ENCODE measurements around the gene DNAH17. TPM values are rescaled to one million over a fixed set of nuclear protein-coding genes. Genes with fewer than 3 reads are reported as not detected.

The DNAH17 gene
- total and polyA plus RNA-seq, 2 donors (not counting 3 experiments of a cell fraction or from before 2014, with no cell fraction given): not detected

GRCh38 chr17:78421084-78421533 lies 156.1 kb downstream of the DNAH17 start:
- Histone ChIP-seq H3K4me1 (ENCODE audit: control insufficient read depth, extremely low read depth, insufficient read depth, low read length) (peaks cover 15% of the 10 kb centered on the region), H3K9me1 (replicated peaks; ENCODE audit: control insufficient read depth, extremely low read depth, insufficient read depth, low read length) (no peaks in the 10 kb centered on the region), H3K4me3 (replicated peaks in 1 of 3; ENCODE audit: insufficient read depth in 1 of 3, low read depth in 1 of 3, low read length in 3 of 3) (no peak overlapping the region), H3K36me3 (ENCODE audit: control insufficient read depth in 2 of 2, extremely low read depth in 1 of 2, insufficient read depth in 2 of 2, low read length in 2 of 2) (peaks cover 17 to 33% of the 10 kb centered on the region in 2 experiments), H3K27ac (ENCODE audit: insufficient read depth, low read depth, low read length) (no peak overlapping the region), H3K9me3 (replicated peaks; ENCODE audit: control insufficient read depth, insufficient read depth, low read length) (no peaks in the 10 kb centered on the region), H4K20me1 (replicated peaks; ENCODE audit: control insufficient read depth, extremely low read depth, insufficient read depth, low read length) (no peaks in the 10 kb centered on the region), H2AFZ (ENCODE audit: low read depth, low read length) (no peak overlapping the region), H3K4me2 (ENCODE audit: insufficient read depth, low read length) (no peak overlapping the region), H3K79me2 (ENCODE audit: control insufficient read depth, insufficient read depth, low read length) (peaks cover 5% of the 10 kb centered on the region), H3K9ac (replicated peaks; ENCODE audit: extremely low read depth, insufficient read depth, low read length) (no peak overlapping the region), H3K27me3 (ENCODE audit: control insufficient read depth in 2 of 2, insufficient read depth in 2 of 2, low read length in 2 of 2) (no peaks in the 10 kb centered on the region)
- dilution Hi-C loops (cut with MboI; ENCODE audit: extremely low pct_ligation_motif_present, low sequenced_read_pairs): no loop called here
- no TSS peak for BruUV-seq (replicated peaks)
- FAIRE-seq: no peak
- intact Hi-C loops (cut with micrococcal nuclease): no loop called here
- DNase-seq (ENCODE audit: low read depth, low spot score): no peak
- ChIA-PET CTCF (interaction anchor here (0.6 to 5.4 kb wide), 28 partner anchors 9 to 308 kb away, joined by 3 to 184 read pairs (median 7); partner anchors contain the start of genes PGS1 and SOCS3), POLR2A (no interaction called here)
- no peak for TF ChIP-seq POLR2AphosphoS5 (IDR thresholded peaks at IDR 0.05; ENCODE audit: insufficient read depth, low read depth, low read length)
- TF ChIP-seq GATA2 (IDR thresholded peaks at IDR 0.05; ENCODE audit: insufficient read depth, insufficient read length, low read depth, low read length): no peak
- TF ChIP-seq MYC (IDR thresholded peaks at IDR 0.05; ENCODE audit: low read depth, low read length): no peak
- TF ChIP-seq FOS (IDR thresholded peaks at IDR 0.05; ENCODE audit: borderline replicate concordance, insufficient read depth, low read length): no peak
- TF ChIP-seq POLR2A (IDR thresholded peaks at IDR 0.05; ENCODE audit: low read depth, low read length): no peak
- no peak for TF ChIP-seq MAX (IDR thresholded peaks at IDR 0.05; ENCODE audit: insufficient read depth, insufficient read length)
- no peak for TF ChIP-seq EZH2 (IDR thresholded peaks at IDR 0.05; ENCODE audit: borderline replicate concordance, low read depth, low read length, severe bottlenecking)
- no peak for TF ChIP-seq JUN (IDR thresholded peaks at IDR 0.05; ENCODE audit: borderline replicate concordance, insufficient read depth, insufficient read length, low read depth)
- no peak for TF ChIP-seq CTCF (IDR thresholded peaks at IDR 0.05; ENCODE audit: extremely low read depth in 1 of 2, insufficient read depth in 1 of 2, low read depth in 1 of 2, low read length in 2 of 2)

All from endothelial cell of umbilical vein (primary cell).